Hepatic stellate cell (primary cell): ENCODE results near the gene CD300LD.
"Not testable (repeated sequence)": the region's sequence is repeated elsewhere in the genome, so short reads cannot be mapped to it uniquely, and the experiment has no call there.

Source experiments
- DNase-seq: peaks from one replicate; pipeline ENCODE4 v3.0.0; 2011; ENCODE audit warnings: low spot score

Gene CD300LD

DNA sequence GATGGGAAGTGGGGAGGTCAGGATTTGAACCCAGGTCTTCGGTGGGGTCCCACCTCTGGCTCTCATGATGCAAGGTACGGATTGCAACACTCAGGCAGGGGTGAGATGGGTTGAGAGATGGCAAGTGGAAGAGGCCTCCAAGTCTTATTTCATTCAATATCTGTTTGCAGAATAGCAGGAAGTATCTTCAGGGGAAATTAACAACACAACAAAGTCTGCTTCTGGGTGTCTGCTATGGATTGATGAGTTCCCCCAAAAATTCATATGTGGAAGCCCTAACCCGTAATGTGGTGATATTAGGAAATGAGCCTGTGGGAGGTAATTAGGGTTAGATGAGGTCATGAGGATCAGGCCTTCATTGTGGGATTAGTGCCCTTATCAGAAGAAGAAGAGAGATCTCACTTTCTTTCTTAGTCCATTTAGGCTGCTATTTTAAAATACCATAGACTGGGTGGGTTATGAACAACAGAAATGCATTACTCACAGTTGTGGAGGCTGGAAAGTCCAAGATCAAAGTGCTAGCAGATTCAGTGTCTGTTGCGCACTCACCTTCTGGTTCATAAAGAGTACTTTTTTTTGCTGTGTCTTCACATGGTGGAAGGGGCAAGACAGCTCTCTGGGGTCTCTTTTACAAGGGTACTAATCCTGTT is 20.3 kb downstream of the CD300LD start:
- DNase-seq, result no peak

GRCh38 chr17:74569020-74570003 is 22.8 kb downstream of the CD300LD start:
- DNase-seq, result no peak

- no peak for DNase-seq
These were observed 23.8 kb downstream of the CD300LD start for GRCh38 chr17:74568106-74568873.

- no peak for DNase-seq
These were observed 24.7 kb downstream of the CD300LD start, which contains the start of gene CD300H for GRCh38 chr17:74567397-74567796. Gene CD300H (minus strand): TSS chr17:74567509.

- DNase-seq, result no peak
These were observed 25.8 kb downstream of the CD300LD start for GRCh38 chr17:74566132-74566753.

DNA sequence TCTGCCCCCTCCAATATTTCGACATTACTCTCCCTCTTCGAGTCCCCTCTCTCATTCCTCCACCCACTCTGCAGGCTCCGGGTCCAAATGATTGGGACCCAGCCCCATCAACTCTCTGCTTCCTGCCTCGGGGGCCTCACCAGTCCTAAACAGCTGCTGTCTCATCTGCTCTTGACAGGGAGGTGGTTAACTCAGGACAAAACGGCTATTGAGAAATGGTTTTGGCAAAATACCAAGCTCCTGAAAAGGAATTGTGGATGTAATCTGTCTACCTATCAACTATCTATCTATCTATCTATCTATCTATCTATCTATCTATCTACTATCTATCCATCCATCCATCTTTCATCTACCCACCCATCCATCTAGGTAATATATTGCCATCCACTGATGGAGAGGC is 27.0 kb downstream of the CD300LD start:
- DNase-seq, result no peak

- no peak for DNase-seq
These were observed 28.7 kb downstream of the CD300LD start for GRCh38 chr17:74563358-74563757.

DNA sequence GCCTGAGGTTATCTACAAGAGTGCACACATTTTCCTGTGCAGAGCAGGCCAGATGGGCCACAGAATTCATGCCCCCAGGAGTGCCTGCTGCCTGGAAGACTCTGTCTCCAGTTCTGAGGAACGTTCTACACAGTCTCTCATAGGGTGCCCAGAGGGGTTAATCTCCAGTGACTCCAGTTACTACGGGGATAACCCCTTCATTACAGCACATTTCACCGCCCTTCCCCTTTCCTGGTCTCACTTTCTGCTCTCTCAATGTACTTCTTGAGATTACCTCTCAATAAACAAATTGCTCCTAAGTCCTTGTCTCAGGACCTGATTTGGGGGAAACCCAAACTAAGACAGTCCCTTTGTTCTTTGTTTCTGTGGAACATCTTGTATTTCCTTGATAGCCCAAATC is 30.5 kb downstream of the CD300LD start:
- DNase-seq, result no peak

DNA sequence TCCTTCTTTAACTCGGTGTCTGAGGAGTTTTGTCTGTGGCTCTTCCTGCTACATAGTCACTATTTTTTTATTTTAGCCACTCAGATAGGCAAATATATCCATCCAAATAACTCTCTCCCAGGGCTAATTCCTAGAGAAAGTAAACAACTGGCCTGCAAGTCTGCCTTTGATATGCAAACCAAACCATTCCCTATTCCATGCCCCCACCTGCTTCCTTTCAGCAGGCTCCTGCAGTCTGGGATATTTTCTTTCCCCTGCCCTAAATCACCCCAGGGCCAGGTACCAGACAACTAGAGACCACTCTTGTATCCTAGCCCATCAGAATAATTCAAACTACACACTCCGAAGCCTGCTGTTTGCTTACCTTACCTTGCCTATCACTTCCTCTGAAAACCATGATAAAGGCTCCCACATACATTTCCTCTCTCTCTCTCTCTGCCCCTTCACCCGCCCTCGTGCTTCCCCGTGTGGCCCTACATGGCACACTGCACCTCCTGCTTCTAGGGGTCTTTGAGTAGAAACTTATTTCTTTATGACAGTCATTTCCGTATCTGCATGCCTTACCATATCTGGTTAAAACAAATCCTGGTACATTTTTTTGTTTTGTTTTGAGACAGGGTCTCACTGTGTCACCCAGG is 33.1 kb downstream of the CD300LD start:
- DNase-seq, result no peak

DNA sequence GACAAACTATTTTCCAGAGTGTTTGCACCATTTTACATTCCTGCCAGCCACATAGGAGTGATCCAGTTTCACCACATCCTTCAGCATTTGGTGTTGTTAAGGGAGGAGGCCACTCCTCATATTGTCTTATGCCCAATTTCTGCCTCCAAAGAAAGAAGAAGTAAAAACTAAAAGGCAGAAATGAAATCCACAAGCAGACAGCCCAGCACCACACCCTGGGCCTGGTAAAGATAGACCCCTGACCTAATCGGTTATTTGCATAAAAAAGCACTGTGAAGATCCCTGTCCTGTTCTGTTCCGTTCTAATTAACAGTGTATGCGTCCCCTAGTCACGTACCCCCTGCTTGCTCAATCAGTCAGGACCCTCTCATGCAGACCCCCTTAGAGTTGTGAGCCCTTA is 33.7 kb downstream of the CD300LD start:
- DNase-seq, result not testable (repeated sequence)

DNA sequence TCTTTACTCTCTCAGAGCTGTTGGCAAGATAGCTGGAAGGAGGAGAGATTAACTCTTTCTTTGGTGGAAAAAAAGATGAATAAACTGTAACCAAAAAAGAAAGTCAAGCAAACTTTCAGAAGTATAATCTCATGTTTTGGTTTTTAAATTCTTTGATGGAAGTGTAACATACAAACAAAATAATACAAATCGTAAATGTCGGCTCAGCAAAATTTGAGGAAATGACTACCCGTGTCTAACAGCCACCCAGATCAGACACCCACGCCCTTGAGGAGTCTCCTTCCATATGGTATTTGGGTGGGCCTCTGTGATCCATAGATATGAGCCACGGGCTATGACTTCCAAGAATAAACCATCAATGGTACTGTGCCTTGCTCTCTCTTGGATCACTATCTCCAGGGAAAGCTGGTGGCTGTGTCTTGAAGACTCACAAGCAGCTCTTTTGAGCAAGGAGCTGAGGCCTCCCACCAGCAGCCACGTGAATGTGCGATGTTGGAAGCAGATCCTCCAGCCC is 36.6 kb downstream of the CD300LD start:
- DNase-seq, result no peak

GRCh38 chr17:74554909-74555308 is 37.2 kb downstream of the CD300LD start:
- DNase-seq, result no peak

- no peak for DNase-seq
These were observed 40.0 kb downstream of the CD300LD start for GRCh38 chr17:74552037-74552436.

DNA sequence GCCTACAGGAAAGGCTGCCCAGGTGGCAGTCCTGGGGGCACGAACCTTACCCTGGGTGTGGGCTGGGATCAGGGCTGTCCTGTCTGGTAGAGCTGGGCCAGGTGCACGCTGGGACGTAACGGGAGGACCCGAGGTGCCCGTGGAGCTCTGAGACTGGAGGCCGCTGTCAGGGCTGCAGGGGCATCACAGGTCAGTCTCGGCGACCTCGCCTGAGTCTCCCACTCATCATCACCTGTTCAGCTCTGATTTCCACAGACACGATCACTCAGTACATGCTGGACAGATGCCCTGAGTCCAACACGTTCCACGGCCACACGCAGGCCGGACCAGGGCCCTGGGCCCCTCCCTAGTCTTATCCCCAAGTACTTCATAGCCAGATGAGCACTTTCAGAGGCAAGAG is 41.5 kb downstream of the CD300LD start:
- no peak for DNase-seq

DNA sequence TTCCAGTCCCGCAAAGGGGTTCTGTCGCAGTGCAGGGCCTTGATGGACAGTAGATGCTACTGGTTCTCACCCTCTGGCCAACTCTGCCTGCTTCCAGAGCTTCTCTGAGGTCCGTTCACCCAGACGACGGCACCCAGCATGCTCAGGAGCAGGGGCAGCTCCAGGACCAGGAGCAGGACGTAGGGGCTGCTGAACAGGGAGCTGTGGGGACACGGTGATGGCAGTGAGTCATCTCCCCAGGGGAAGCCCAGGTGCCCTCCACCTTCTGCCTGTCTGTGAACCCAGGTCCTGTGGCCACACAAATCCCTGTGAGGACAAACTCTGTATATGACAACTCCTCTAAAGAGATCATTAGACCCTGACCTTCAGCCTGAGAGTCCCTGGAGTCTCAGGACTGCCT is 42.7 kb downstream of the CD300LD start:
- DNase-seq, result no peak

- DNase-seq, result no peak
These were observed 44.3 kb downstream of the CD300LD start for GRCh38 chr17:74547736-74548135.

DNA sequence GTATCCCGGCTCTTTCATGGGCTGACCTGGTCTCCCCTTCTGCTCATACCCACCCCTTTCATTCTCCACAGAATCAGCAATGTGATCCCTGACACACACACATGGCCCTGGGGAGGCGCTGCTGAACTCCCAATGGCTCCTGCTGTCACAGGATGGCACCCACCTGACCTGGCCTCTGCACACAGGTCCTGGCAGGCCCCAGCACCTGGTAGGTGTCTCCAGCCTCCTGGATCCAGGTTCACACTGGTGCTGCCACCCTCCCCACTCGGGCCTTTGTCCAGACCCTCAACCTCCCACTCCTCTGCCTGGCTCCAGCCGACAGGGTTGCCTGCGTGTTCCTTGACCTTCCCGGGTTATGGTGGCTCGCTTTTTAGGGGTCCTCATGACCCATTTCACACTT is 44.8 kb downstream of the CD300LD start:
- DNase-seq, result no peak

DNA sequence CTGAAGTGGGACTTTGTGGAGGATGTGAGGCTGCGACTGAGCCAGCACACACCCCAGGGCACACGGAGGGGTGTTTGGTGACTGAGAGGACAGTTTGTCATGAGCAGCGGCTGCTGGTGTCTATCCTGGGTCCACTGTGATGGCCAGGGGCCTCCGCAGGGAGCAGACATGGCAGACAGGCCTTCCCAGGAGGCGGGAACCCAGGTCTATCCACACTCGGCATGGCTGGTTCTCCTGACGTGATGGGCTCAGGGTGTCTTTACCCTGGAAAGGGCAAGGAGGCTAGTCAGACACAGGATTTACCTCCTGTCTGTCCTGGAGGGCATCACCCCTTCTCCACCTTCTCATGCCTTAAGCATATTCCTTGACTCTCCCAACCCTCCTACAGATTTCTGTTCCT is 45.5 kb downstream of the CD300LD start:
- no peak for DNase-seq

DNA sequence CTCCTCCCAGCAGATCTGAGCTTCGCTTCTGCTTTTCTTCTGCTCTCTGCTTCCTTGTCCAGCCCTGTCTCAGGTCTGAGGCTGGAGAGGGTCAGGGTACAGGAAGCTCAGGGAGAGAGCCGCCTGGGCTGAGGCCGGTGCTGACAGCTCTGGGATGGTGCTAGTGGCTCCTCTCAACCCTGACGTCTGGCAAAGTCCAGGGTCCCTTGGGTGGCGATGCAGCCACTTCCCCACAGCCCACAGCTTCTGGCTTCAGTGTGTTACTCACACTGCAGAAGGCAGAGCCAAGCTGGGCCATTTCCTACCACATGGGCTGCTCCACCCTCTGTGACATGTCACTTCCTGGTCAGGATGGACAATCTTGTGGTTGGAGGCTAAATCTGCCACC is 46.2 kb downstream of the CD300LD start, which contains the start of gene CD300C:
CD300C (minus strand) TSS at position 273 of the 388 bp plus-strand sequence. CDS start 333 bp downstream, outside the sequence.
- DNase-seq, result no peak

DNA sequence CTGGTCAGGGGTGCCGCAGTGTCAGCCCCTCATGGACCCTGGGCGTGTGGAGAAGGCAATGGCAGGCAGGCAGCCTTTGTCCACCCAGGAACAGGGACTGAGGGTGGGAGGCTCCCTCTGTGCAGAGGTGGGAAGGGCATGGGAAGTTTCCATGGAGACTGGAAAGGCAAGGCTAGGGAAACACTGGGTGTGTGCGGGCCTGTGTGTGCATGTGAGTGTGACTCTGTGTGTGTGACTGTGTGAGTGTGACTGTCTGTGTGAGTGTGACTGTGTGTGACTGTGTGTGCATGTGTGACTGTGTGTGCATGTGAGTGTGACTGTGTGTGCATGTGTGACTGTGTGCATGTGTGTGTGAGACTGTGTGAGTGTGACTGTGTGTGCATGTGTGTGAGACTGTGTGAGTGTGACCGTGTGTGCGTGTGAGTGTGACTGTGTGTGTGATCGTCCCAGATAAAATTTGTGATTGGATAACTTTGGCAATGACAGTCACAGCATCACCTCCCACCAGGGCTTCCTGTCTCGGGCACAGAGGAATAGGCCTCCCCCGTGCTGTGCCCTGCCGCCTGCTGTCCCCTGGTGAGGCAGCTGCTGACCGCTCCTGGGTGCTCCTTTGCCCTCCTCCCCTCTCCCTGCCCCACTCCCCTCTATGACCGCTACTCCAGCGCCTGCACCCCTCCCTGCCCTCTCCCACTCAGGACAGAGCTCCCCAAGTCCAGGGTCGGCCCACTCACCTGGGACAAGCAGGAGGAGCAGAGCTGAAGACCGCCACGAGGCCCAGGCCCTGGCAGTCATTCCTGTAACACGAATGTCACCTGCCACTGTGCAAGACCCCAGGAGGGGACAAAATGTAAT is 46.9 kb downstream of the CD300LD start:
- no peak for DNase-seq
